ENCODE measurements around the gene RPL27A.
"Not testable (repeated sequence)": the region's sequence is repeated elsewhere in the genome, so short reads cannot be mapped to it uniquely, and the experiment has no call there.

The RPL27A gene

DNA sequence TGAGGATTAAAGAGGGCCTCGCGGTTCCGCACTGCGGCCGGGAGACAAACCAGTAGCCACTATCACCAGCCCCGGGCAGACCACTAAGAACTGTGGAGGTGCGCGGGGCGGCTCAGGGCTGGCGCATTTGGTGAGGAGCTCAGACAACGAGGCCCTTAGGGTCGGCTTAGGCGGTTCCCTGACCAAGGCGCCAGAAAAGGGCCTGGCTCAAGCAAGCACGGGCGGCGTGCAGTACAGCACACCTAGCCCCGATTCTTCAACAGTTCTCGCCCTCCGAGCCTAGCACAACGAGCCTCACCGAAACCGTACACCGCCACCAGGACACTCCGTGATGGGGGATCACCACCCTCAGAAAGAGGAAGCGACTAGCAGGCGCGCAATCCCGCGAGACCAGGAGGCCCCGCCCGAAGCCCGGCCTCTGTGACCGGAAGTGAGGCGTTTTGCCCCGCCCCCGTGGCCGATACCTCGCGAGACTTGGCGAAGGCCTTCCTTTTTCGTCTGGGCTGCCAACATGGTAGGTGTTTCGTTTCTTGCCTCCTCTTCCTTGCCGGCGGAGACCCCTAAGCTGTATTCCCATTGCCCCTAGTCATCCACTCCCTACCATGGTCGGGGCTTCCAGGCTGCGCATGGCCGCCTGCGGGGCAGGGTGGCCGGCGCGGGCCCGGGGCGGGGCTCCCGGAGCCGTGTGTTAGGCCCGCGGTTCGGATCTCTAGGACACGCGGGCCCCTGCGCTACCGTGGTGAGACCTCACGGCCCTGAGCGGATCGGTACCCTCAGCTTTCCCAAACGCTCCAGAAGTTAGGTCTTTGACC, at the start of gene RPL27A, which contains the start of gene TRIM66:
TSS of gene RPL27A (plus strand) at position 490 of the 812 bp plus-strand sequence. CDS start at position 512, 22 bp downstream.
TSS of gene TRIM66 (minus strand) at position 363 of the 812 bp plus-strand sequence. CDS start 10,391 bp downstream, outside the sequence.
- DNase-seq (ENCODE audit: low read depth) = peak; percentile 98

DNA sequence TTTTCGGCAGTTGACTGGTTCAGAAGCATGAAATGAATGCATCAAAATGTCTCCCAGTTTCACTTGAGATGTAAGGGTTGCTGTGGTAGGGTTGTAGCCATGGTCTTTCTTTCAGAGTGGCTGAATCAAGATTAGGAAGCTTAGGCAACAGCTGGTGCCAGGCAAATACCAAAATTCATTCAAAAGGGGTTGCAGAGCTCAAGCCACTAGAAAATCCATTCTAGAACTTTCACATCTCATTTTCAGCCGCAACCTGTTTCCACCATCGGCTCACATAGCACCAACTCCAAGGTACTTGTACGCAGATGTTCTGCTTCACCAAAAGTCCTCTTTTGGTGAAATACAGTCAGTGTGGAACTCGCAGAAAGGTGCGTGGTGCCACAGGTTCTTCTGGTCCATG, 48.1 kb upstream of the RPL27A start:
- DNase-seq (ENCODE audit: low read depth) = no peak

DNA sequence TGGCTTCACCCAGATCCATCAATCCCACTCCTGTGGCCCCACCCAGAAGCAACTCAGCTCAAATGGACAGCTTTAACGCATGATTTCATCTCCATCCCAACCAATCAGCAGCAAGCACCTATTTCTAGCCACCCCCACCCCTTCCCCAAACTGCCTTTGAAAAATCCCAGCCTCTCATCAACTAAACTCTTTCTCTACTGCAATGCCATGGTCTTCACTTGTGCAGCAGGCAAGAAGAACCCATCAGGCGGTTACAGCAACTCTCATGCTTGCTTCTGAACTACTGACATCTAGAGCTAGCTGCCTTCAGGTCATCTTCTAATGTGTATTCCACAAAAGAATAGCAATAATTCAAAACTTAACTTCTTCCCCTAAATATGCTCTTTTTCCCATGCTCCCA, 46.5 kb upstream of the RPL27A start:
- DNase-seq (ENCODE audit: low read depth) = no peak

DNA sequence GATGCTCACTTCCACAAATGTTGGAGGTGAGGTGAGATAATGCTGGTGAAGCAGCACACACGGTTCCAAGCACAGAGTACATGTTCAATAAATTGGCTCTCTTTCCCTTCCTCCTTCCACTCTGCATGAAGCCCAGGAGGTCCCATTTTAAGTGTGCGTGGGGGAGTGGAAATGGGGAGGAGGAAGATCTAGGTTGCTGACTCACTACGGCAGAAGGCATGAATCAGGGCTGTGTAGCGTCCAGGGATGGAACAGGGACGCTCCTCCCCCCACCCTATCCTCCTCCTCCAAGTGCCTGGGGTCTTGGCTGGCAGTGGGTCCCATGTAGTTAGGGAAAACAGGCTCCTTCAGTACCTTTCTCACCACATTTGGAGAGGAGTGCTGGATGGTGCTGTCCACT, 44.3 kb upstream of the RPL27A start:
- DNase-seq (ENCODE audit: low read depth) = no peak

DNA sequence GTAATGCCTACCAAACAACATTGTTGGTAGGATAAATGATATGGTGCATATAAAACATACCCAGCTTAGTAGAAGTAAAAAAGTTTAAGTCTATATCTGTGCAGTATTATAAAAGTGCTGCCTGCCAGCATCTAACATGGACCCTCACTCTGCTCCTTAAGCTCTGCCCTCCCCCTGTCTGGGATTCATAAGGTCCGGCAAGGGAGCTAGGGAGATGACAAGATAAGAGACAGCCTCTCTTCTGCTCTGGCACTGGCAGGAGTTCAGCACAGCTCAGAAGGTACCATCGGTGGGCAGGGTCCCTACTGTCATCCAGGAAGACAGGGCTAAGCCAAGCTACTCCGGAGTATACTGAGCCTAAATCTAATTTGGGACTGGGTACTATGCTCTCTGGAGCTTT, 42.9 kb upstream of the RPL27A start:
- no peak for DNase-seq (ENCODE audit: low read depth)

DNA sequence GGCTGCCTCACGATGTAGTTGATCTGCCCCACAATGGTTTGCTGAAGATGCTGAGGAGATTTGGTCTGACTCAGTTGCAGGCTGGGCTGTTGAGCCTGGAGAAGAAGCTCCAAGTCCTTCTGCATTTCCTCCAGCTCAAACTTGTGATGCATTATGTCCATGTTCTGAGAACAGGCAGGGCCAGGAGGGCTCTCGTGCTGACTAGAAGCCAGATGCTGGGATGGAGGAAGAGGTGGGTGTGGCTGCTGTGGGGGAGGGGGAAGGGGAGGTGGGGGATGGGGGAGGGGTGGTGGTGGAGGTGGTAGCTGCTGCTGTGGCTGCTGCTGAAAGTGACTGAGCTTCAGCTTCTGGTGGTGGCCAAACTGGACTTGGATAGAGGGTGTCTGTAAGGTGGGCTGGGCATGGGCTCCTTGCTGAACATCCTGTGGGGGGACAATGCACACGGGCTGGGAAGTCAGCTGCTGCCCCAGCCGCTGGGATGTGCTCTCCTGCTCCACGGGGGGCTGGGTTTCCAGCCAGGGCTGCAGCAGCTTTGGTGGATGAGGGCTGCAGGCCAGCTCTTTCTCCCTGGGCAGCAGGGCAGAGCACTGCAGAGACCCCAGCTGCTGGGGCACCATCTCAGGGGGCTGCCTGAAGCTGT, 42.2 kb upstream of the RPL27A start:
- no peak for DNase-seq (ENCODE audit: low read depth)

DNA sequence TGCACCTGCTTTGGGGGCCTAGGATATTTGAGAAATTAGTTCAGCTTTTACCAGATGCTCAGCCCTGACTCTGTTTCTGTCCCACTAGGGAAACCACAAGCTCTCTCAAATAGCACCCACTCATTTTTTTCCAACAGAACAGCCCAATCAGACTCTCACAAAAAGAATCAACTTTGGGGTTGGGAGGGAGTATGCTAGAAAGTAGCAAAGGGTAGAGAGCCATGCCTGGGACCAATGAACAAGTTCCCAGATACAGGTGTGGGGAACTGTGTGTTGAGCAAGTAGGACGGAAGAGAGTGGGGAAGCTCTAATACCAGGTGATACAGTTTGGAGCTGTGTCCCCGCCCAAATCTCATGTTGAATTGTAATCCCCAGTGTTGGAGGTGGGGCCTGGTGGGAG, 41.3 kb upstream of the RPL27A start:
- no peak for DNase-seq (ENCODE audit: low read depth)

DNA sequence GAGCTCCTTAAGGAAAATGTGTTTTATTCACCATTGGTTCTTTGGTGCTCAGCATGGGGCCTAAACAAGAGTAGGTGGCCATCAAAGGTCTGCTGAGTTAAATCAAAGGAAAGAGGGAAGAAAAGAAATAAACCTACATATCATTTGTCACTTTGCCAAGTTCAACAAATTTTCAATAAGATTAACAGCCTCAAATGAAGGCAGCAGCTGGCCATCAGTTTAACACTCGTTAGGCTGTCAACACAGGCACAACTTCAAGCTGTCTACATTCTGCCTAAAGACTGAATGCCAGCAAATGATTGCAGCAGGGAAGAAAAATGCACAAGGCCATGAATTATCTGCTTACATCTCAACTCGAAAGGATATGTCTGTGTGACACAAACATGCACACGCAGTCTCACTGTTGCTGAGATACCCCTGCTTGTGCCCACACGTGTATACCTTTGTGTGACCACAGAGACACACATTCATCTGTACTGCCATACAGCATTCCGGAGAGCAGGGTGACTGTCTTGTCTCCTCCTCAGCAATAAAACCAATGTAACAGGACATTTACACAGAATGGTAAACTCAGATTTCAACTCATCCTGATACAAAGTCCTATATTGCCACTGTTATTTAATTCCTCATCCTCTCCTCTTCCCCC, 40.3 kb upstream of the RPL27A start:
- DNase-seq (ENCODE audit: low read depth) = no peak

DNA sequence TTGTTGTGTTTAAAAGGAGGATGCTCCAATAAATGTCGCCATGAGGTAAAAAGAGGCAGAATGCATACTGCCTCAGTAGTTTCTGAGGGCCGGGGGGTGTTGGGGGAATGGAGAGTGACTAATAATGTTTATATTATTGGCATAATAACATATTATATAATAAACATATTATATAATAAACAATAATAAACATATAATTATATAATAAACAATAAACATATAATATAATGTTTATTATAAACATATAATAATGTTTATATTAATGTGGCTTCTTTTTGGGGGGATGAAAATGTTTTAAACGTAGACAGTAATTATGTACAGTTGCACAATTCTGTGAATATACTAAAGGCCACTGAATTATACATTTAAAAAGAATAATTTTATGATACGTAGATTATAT, 35.7 kb upstream of the RPL27A start:
- DNase-seq (ENCODE audit: low read depth) = no peak

DNA sequence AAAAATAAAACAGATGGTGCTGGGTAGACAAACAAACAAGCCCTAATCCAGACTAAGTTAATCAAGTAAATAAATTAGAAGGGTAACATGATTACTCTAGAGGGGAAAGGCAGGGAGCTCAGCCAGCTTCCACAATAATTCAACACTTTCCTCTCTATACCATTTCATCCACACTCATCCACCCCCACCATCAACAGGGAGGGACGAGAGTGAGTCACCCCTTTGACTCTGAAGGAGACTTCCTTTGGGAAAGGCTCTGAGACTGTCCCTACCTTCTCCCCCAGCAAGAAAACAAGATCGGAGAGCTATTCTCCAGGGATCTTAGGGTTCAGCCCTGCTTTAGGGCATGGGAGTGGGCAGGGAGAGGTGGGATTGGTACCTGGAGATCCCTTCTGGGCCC, 33.2 kb upstream of the RPL27A start:
- DNase-seq (ENCODE audit: low read depth) = no peak

DNA sequence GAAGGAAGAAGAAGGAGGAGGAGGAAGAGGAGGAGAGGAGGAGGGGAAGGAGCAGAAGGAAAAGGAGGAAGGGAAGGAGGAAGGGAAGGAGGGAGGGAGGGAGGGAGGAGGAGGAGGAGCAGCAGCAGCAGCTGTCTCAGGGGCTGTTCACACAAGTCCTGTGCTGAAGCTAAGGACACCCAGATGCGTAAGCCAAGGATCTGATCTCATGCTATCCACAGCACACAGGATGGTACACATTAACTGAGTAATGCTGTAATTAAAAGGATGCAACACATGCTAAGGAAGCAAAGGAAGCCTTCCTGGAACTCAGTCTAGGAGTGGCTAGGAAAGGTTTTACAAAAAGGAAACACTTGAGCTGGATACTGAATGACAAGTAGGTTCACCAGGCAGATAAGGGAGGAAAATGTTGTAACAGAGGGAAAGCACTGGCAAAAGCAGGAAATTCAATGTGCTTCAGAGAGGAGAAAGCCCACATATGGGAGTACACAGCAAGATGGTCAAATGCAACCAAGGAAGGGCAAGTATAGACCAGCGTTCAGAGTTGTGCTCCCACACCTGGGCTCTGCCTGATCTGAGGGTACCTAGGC, 32.1 kb upstream of the RPL27A start:
- no peak for DNase-seq (ENCODE audit: low read depth)

DNA sequence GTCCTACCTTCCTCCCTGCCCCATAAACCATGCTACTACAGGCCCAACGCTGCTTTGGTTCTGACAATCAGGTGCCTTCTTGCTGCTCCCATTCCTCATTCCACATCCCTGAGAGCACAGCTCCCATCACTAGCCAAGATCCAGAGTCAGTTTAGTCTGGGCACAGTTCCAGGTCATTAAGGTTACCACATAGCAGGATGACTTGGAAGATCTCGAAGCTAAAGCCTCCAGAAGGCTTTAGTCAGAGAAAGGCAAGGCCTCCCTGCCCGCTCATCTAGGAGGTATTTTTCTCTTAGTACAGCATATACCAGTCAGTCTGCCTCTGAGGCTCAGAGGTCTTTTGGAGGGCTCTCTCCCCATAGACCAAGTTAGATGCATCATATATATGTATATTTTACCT, 30.5 kb upstream of the RPL27A start:
- no peak for DNase-seq (ENCODE audit: low read depth)

DNA sequence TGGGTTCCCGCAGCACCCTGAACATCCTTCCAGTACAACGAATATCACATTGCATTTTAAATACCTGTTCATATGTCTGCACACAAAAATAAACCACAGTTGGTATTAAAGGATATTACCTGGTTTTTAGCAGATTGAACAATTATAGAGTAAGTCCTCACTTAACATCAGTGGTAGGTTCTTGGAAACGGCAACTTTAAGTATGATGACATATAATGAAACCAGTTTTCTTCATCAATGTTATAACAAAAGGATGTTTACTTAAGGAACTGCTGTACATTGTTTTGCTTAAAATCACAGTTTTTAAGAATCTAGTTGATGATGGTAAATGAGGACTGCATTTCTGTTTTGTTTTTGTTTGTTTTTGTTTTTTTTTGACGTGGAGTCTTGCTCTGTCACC, 28.1 kb upstream of the RPL27A start:
- DNase-seq (ENCODE audit: low read depth) = no peak

DNA sequence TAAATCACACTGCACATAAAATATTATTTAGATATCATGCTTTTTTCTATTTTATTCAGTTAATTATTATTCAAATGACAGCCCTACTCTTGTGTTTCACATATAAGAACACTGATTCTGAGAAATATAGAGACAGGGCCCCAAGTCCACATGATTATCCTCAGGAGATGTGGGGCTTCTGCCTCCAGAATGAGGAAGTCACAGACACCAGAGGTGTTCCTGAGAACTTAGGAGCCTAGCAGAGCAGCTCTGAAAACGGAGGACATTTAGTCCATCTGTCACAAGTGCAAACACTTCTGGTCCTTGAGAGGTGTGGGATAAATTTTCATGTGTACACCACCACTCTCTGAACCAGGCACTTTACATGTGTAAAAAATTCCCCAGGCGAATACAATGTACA, 26.3 kb upstream of the RPL27A start:
- DNase-seq (ENCODE audit: low read depth) = no peak

DNA sequence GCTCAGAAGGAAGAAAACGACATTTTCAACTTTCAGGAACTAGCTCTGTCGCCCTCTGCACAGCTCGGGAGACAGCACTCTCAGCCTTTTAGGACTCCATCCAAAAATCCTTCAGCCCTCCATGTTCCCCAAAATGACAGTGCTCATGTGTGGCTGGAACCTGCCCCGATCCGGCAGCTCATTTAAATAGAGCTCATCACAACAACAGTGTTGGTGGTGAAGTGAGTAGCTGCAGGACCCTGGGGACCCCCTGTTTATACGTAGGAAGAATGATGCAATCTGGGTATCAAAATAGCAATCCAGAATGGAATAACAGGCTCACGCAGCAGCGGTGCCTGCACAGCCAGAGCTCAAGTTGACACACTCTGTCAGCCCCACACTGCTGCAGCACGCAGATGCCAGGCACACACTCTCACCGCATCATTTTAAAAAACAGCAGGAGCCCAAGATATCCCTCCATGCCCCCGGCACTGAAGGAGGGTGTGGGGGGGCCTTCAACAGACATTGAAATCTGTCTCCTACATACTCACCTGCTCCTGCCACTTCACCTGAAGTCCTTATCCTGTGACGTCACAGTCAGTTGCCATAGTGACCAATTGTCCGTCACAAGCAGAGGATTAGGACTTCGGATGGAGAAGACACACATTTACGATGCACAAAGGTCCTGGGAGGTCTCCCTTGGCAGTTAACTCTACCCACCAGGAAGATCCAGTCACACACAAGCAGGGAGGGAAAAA, 24.1 kb upstream of the RPL27A start:
- DNase-seq (ENCODE audit: low read depth) = no peak

DNA sequence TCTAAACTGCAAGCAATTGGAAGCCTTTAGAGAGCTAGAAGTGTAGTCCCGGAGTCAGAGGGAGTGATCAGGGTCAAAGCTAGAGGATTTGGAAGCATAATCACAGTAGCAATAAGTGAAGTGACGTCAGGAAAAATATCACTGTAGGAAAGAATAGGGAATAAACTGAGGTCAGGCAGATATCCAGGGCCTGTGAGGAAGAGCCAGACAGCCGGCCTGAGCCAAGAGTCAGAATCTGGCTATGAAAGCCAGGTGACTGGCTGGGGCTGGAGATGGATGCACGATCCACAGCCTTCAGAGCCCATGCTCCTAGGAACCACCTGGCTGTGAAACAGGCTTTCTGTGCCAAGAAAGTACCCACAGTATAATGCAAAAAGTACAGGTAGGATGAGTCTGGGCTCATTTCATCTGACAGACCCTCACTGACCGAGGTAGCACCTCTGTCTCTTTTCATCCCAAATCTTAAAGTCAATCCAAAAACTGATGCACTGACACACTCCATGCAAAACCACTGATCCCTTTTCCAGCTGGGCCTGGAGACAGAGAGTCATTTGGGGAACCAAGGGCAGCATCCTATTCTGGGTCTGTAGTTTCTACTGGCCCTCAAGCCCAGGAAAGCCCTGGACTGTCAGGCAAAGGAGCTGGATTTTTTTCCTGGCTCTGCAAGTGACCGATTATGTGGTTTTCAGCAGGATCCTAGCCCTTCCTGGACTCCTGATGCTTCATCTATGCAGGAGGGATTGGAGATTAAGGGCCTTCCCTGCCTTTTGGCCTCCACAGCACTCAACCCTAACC, 21.4 kb upstream of the RPL27A start:
- no peak for DNase-seq (ENCODE audit: low read depth)

DNA sequence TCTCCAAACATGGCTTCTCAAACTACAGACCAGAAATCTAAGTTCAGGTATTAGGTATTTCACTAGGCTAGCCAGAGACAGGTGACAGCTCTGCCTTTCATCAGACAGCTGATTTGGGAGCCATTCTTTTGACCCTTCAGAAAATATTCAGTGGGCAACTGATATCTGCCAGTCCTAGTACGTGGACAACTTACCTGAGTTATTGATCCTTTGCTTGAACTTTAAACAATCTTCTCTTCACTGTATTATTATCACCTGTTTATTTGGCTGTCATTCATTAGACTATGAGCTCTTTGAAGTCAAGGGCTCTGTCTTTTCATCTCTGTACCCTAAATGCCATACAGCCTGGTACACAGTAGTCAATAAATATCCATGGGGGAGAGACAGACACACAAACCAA, 17.4 kb upstream of the RPL27A start:
- DNase-seq (ENCODE audit: low read depth) = no peak

DNA sequence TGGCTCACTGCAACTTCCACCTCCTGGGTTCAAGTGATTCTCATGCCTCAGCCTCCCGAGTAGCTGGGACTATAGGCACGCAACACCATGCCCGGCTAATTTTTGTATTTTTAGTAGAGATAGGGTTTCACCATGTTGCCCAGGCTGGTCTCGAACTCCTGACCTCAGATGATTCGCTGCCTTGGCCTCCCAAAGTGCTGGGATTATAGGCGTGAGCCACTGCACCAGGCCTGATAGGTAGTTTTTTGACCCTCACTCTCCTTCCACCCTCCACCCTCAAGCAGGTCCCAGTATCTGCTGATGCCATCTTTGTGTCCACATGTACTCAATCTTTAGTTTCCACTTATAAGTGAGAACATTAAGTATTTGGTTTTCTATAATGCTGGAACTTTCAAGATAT, 12.5 kb upstream of the RPL27A start:
- not testable (repeated sequence) for DNase-seq (ENCODE audit: low read depth)

DNA sequence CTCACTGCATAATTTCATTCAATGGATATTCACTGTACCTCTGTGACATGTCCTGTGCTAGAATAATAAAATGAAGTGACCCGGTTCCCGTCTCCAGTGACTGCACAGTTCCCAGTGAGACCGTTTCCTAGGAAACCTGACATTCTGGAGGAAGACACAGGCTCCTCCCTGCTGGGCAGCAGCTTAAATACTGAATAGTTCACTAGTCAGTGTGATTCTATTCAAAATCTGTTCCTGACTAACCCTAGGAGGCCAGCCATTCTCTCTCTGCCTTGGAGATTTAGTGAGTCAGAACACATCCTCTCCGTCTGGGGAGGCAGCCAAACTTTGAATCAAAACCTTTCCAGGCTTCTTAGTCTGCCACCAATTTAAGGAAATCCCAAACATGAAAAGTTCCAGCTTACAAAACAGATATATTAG, 11.4 kb upstream of the RPL27A start:
- DNase-seq (ENCODE audit: low read depth) = no peak

DNA sequence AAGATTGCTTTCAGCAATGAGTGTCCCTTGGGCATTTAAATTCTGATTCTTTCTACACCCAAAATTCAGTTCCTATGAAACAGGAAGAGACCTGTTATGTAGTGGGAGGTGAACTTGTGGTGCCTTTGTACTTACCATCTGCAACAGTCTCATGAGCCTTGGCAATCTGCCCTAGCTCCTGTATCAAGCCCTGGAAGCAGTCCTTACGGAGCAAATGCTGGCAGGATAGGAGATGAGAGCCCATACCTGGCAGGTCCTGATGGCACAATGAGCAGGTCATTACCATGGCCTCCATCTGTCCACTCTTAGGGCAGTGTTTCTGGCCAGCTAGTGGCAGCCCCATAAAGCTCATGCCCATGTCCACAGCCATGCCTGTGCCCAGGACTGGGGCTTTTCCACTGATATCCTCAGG, 10.9 kb upstream of the RPL27A start:
- DNase-seq (ENCODE audit: low read depth) = no peak

DNA sequence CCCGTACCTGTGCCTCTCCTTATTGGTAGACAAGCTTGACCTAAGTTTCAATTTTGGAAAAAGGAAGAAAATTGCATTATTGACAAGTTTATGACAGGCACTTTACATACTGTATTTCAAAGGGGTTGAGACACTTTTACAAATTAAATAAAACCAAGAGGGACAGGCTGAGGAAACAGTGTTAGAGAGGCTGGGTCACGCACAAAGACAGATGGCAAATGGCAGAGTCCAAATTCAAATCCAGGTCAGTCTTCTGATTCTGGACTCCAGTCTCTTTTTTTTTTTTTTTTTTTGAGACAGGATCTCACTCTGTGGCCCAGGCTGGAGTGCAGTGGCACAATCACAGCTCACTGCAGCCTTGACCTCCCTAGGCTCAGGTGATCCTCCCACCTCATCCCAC, 10.2 kb upstream of the RPL27A start:
- no peak for DNase-seq (ENCODE audit: low read depth)

Measured in stimulated activated CD8-positive, alpha-beta memory T cell treated with anti-CD3 and anti-CD28 coated beads, Interleukin-4, amount 100 ng/mL, for 24 hours (primary cell).